ENCODE data around the gene ASPA.

GRCh38 chr17:3549610-3550162 lies 73.9 kb downstream of the ASPA start:
- no peak for TF ChIP-seq CTCF (IDR thresholded peaks at IDR 0.05; ENCODE audit: insufficient read depth, low read depth, low read length)
- TF ChIP-seq EZH2 (IDR thresholded peaks at IDR 0.05; ENCODE audit: insufficient read depth, low read length): no peak
